ENCODE data around the gene AHCY. TPM values are rescaled to one million over a fixed set of nuclear protein-coding genes. Genes with fewer than 3 reads are reported as not detected.
"Not testable (repeated sequence)": the region's sequence is repeated elsewhere in the genome, so short reads cannot be mapped to it uniquely, and the experiment has no call there.

The AHCY gene
- total and polyA plus RNA-seq, 2 donors (not counting 1 experiment from before 2014, with no cell fraction given): 68.4 to 78.3 TPM

GRCh38 chr20:34246126-34246626 is 57.0 kb downstream of the AHCY start:
- peak in 1 of 2 donors; percentile 23 for DNase-seq (ENCODE audit: low read depth in 2 of 2)
- Histone ChIP-seq H3K79me2 (ENCODE audit: control insufficient read depth, insufficient read depth, low read length) (no peaks in the 10 kb centered on the region), H3K9me3 (ENCODE audit: control insufficient read depth, insufficient read depth, low read depth, low read length) (no peaks in the 10 kb centered on the region), H3K27me3 (ENCODE audit: control insufficient read depth, insufficient read depth, low read length) (peaks cover 4% of the 10 kb centered on the region), H3K9ac (ENCODE audit: insufficient read depth, low read length) (no peak overlapping the region), H4K20me1 (ENCODE audit: control insufficient read depth, extremely low read depth, insufficient read depth, low read length) (no peaks in the 10 kb centered on the region), H2AFZ (ENCODE audit: low read length) (no peak overlapping the region), H3K36me3 (ENCODE audit: control insufficient read depth, insufficient read depth, low read length) (no peaks in the 10 kb centered on the region), H3K4me3 (replicated peaks in 1 of 4; ENCODE audit: control extremely low read depth in 1 of 4, insufficient read depth in 1 of 4, low read depth in 3 of 4, low read length in 4 of 4) (no peak overlapping the region), H3K4me1 (ENCODE audit: control insufficient read depth, extremely low read depth, insufficient read depth, low read length) (no peaks in the 10 kb centered on the region), H3K4me2 (ENCODE audit: extremely low read depth, insufficient read depth, low read length) (no peak overlapping the region), H3K27ac (ENCODE audit: insufficient read depth, low read length) (no peak overlapping the region)
- TF ChIP-seq CTCF (conservative IDR thresholded peaks at IDR 0.05 in 1 of 2, IDR thresholded peaks at IDR 0.05 in 1 of 2; ENCODE audit: low read depth in 1 of 2, low read length in 2 of 2) (no peak), EZH2 (IDR thresholded peaks at IDR 0.05; ENCODE audit: low read length, missing control alignments) (no peak)

- no peaks in the 10 kb centered on the region for H3K9me3 ChIP-seq (ENCODE audit: control insufficient read depth, insufficient read depth, low read depth, low read length)
- no peak overlapping the region for H3K27ac ChIP-seq (ENCODE audit: insufficient read depth, low read length)
- H3K36me3 ChIP-seq (ENCODE audit: control insufficient read depth, insufficient read depth, low read length): no peaks in the 10 kb centered on the region
- no peaks in the 10 kb centered on the region for H3K4me1 ChIP-seq (ENCODE audit: control insufficient read depth, extremely low read depth, insufficient read depth, low read length)
- no peak overlapping the region for H3K4me2 ChIP-seq (ENCODE audit: extremely low read depth, insufficient read depth, low read length)
- H3K4me3 ChIP-seq (replicated peaks in 1 of 4; ENCODE audit: control extremely low read depth in 1 of 4, insufficient read depth in 1 of 4, low read depth in 3 of 4, low read length in 4 of 4): no peak overlapping the region
- H4K20me1 ChIP-seq (ENCODE audit: control insufficient read depth, extremely low read depth, insufficient read depth, low read length): no peaks in the 10 kb centered on the region
- H3K27me3 ChIP-seq (ENCODE audit: control insufficient read depth, insufficient read depth, low read length): peaks cover 12% of the 10 kb centered on the region
- H3K9ac ChIP-seq (ENCODE audit: insufficient read depth, low read length): no peak overlapping the region
- no peak for DNase-seq (ENCODE audit: low read depth in 2 of 2)
- no peak overlapping the region for H2AFZ ChIP-seq (ENCODE audit: low read length)
- H3K79me2 ChIP-seq (ENCODE audit: control insufficient read depth, insufficient read depth, low read length): no peaks in the 10 kb centered on the region
- TF ChIP-seq EZH2 (IDR thresholded peaks at IDR 0.05; ENCODE audit: low read length, missing control alignments) (no peak), CTCF (conservative IDR thresholded peaks at IDR 0.05 in 1 of 2, IDR thresholded peaks at IDR 0.05 in 1 of 2; ENCODE audit: low read depth in 1 of 2, low read length in 2 of 2) (no peak)
Observed at GRCh38 chr20:34243377-34243776, 59.8 kb downstream of the AHCY start.

- Histone ChIP-seq H3K4me1 (ENCODE audit: control insufficient read depth, extremely low read depth, insufficient read depth, low read length) (no peaks in the 10 kb centered on the region), H2AFZ (ENCODE audit: low read length) (no peak overlapping the region), H4K20me1 (ENCODE audit: control insufficient read depth, extremely low read depth, insufficient read depth, low read length) (no peaks in the 10 kb centered on the region), H3K9me3 (ENCODE audit: control insufficient read depth, insufficient read depth, low read depth, low read length) (no peaks in the 10 kb centered on the region), H3K27me3 (ENCODE audit: control insufficient read depth, insufficient read depth, low read length) (peaks cover 12% of the 10 kb centered on the region), H3K79me2 (ENCODE audit: control insufficient read depth, insufficient read depth, low read length) (no peaks in the 10 kb centered on the region), H3K27ac (ENCODE audit: insufficient read depth, low read length) (no peak overlapping the region), H3K9ac (ENCODE audit: insufficient read depth, low read length) (no peak overlapping the region), H3K4me2 (ENCODE audit: extremely low read depth, insufficient read depth, low read length) (no peak overlapping the region), H3K4me3 (replicated peaks in 1 of 4; ENCODE audit: control extremely low read depth in 1 of 4, insufficient read depth in 1 of 4, low read depth in 3 of 4, low read length in 4 of 4) (no peak overlapping the region), H3K36me3 (ENCODE audit: control insufficient read depth, insufficient read depth, low read length) (no peaks in the 10 kb centered on the region)
- DNase-seq (ENCODE audit: low read depth in 2 of 2): no peak
- TF ChIP-seq CTCF (conservative IDR thresholded peaks at IDR 0.05 in 1 of 2, IDR thresholded peaks at IDR 0.05 in 1 of 2; ENCODE audit: low read depth in 1 of 2, low read length in 2 of 2) (no peak), EZH2 (IDR thresholded peaks at IDR 0.05; ENCODE audit: low read length, missing control alignments) (no peak)
Observed at GRCh38 chr20:34242879-34243278, 60.3 kb downstream of the AHCY start.

GRCh38 chr20:34242015-34242414 is 61.1 kb downstream of the AHCY start:
- H3K9me3 ChIP-seq (ENCODE audit: control insufficient read depth, insufficient read depth, low read depth, low read length); H3K27ac ChIP-seq (ENCODE audit: insufficient read depth, low read length); H3K4me3 ChIP-seq (replicated peaks in 1 of 4; ENCODE audit: control extremely low read depth in 1 of 4, insufficient read depth in 1 of 4, low read depth in 3 of 4, low read length in 4 of 4); H3K79me2 ChIP-seq (ENCODE audit: control insufficient read depth, insufficient read depth, low read length); H4K20me1 ChIP-seq (ENCODE audit: control insufficient read depth, extremely low read depth, insufficient read depth, low read length); H3K4me2 ChIP-seq (ENCODE audit: extremely low read depth, insufficient read depth, low read length); H3K4me1 ChIP-seq (ENCODE audit: control insufficient read depth, extremely low read depth, insufficient read depth, low read length); DNase-seq (ENCODE audit: low read depth in 2 of 2); H3K36me3 ChIP-seq (ENCODE audit: control insufficient read depth, insufficient read depth, low read length); H2AFZ ChIP-seq (ENCODE audit: low read length); H3K9ac ChIP-seq (ENCODE audit: insufficient read depth, low read length): not testable (repeated sequence)
- H3K27me3 ChIP-seq (ENCODE audit: control insufficient read depth, insufficient read depth, low read length): peaks cover 12% of the 10 kb centered on the region
